Eye (tissue), 1 donor: Measurements from ENCODE around the gene ZBTB4.
A peak's percentile ranks its signal among the peaks of the same experiment; 100 is the strongest.
"Not testable (repeated sequence)": the region's sequence is repeated elsewhere in the genome, so short reads cannot be mapped to it uniquely, and the experiment has no call there.

Experiments
- DNase-seq: peaks from one replicate; pipeline ENCODE4 v3.0.0-alpha.2; 2015

The ZBTB4 gene

GRCh38 chr17:7490144-7490543 lies 10.7 kb upstream of the ZBTB4 start:
- no peak for DNase-seq

- DNase-seq: no peak
Measured at GRCh38 chr17:7486181-7486580, 6.8 kb upstream of the ZBTB4 start.

- no peak for DNase-seq
Measured at GRCh38 chr17:7484919-7485377, 5.5 kb upstream of the ZBTB4 start.

GRCh38 chr17:7484067-7484918 lies 4.9 kb upstream of the ZBTB4 start, which contains the start of gene POLR2A:
POLR2A (plus strand) TSS chr17:7484366.
- peak; percentile 99 for DNase-seq

GRCh38 chr17:7483255-7484066 lies 4.0 kb upstream of the ZBTB4 start:
- DNase-seq: peak; percentile 93

GRCh38 chr17:7482742-7483088 lies 3.3 kb upstream of the ZBTB4 start:
- DNase-seq: not testable (repeated sequence)

GRCh38 chr17:7481842-7482741 lies 2.7 kb upstream of the ZBTB4 start:
- DNase-seq: not testable (repeated sequence)

GRCh38 chr17:7481275-7481674 lies 1.8 kb upstream of the ZBTB4 start, which contains the start of gene SLC35G6:
SLC35G6 (plus strand) TSS chr17:7481446; CDS start chr17:7481517, 71 bp downstream.
- DNase-seq: not testable (repeated sequence)

GRCh38 chr17:7480089-7480384 lies 606 bp upstream of the ZBTB4 start:
- DNase-seq: no peak

GRCh38 chr17:7478276-7479212 lies 887 bp downstream of the ZBTB4 start:
- peak; percentile 81 for DNase-seq

GRCh38 chr17:7477392-7478275 lies 1.8 kb downstream of the ZBTB4 start:
- peak; percentile 87 for DNase-seq

GRCh38 chr17:7476951-7477350 lies 2.5 kb downstream of the ZBTB4 start:
- DNase-seq: no peak

GRCh38 chr17:7476494-7476893 lies 2.9 kb downstream of the ZBTB4 start:
- no peak for DNase-seq

GRCh38 chr17:7475764-7476422 lies 3.5 kb downstream of the ZBTB4 start:
- no peak for DNase-seq

GRCh38 chr17:7474767-7475166 lies 4.7 kb downstream of the ZBTB4 start:
- not testable (repeated sequence) for DNase-seq

- DNase-seq: no peak
Measured at GRCh38 chr17:7471729-7472128, 7.7 kb downstream of the ZBTB4 start.

GRCh38 chr17:7470457-7470973 lies 8.9 kb downstream of the ZBTB4 start:
- not testable (repeated sequence) for DNase-seq

GRCh38 chr17:7469843-7470242 lies 9.6 kb downstream of the ZBTB4 start:
- not testable (repeated sequence) for DNase-seq

- DNase-seq: no peak
Measured at GRCh38 chr17:7468804-7469389, 10.5 kb downstream of the ZBTB4 start.
